WI38 (cell line): ENCODE data around the gene MGLL.

Experiments used
- H3K4me3 ChIP-seq: 2 replicates; pipeline ENCODE4 v1.5.1; 2011; ENCODE audit warnings: low read depth, mild to moderate bottlenecking, control low read depth, low read length
- TF ChIP-seq, protein P1 (sequence below): IDR thresholded peaks from 2 replicates; pipeline ENCODE4 v1.5.1; 2012; ENCODE audit warnings: low read depth, mild to moderate bottlenecking, control low read depth, low read length

Gene MGLL

DNA sequence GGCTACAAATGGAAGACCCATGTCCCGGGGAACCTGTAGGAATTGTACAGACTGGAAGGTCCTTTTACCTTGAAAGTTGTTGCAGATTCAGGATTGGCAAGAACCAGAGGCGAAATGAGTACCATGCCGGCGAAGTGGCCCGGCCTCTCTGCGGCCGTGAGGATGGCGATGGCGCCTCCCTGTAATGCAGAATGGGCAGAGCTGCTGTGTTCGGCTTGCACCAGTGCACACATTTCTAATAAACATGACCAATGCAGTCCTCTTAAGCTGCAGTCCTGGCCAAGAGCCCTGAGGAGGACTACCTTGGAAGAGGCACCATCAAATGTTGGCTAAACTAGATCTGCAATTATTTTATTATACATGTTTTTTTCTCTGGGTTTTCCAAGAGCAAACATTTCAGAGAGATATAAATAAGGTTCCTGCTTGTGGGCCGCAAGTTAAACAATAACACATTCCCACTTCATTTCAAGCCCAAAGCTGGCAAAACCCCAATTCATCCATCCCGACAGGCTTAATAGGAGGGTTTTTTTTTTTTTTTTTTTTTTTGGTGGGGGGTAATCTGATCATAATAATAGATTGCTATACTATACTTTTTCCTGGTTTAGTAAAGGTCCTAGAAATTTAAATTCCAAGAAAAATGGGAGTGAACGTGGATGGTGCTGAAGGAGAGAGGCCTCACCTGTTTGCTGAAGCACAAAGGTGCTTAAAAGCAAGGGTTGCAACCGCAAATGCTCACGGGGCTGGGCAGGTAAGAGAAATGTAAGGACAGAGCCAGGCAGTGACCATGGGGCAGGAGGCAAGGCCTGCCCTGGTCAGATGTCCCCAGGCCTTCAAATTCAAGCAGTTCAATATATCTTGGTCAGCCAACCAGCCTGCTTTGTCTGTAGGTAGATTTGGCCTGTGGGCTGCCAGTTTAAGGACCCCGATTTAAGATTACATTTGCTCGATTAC lies 101.1 kb downstream of the MGLL start:
- H3K4me3 ChIP-seq: no peak overlapping the region
- TF ChIP-seq, protein P1, sequence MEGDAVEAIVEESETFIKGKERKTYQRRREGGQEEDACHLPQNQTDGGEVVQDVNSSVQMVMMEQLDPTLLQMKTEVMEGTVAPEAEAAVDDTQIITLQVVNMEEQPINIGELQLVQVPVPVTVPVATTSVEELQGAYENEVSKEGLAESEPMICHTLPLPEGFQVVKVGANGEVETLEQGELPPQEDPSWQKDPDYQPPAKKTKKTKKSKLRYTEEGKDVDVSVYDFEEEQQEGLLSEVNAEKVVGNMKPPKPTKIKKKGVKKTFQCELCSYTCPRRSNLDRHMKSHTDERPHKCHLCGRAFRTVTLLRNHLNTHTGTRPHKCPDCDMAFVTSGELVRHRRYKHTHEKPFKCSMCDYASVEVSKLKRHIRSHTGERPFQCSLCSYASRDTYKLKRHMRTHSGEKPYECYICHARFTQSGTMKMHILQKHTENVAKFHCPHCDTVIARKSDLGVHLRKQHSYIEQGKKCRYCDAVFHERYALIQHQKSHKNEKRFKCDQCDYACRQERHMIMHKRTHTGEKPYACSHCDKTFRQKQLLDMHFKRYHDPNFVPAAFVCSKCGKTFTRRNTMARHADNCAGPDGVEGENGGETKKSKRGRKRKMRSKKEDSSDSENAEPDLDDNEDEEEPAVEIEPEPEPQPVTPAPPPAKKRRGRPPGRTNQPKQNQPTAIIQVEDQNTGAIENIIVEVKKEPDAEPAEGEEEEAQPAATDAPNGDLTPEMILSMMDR: no peak

GRCh38 chr3:127720161-127720823 lies 102.0 kb downstream of the MGLL start:
- H3K4me3 ChIP-seq: no peak overlapping the region
- TF ChIP-seq, protein P1: no peak

DNA sequence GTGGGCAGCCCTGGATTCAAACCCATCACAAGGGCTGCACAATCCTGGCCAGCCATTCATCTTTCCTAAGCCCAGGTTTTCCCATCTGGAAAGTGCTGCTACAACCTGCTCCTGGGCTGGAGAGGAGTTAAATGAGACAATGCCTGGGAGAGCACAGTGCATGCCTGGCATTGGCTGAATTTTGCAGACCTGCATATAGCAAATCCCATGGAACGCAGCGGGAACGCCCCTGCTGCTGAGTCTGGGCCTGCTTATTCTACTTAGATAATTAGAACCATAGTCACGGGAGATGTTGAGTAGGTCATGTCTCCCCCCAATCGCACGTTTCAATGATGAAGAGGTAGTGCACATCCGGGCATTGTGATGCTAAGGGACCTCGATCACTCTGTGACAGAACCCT lies 102.9 kb downstream of the MGLL start:
- no peak overlapping the region for H3K4me3 ChIP-seq
- TF ChIP-seq, protein P1: no peak

- TF ChIP-seq, protein P1: no peak
- no peak overlapping the region for H3K4me3 ChIP-seq
Observed at GRCh38 chr3:127718916-127719290, 103.4 kb downstream of the MGLL start.

- TF ChIP-seq, protein P1: no peak
Observed at GRCh38 chr3:127718245-127718915, 103.9 kb downstream of the MGLL start.

DNA sequence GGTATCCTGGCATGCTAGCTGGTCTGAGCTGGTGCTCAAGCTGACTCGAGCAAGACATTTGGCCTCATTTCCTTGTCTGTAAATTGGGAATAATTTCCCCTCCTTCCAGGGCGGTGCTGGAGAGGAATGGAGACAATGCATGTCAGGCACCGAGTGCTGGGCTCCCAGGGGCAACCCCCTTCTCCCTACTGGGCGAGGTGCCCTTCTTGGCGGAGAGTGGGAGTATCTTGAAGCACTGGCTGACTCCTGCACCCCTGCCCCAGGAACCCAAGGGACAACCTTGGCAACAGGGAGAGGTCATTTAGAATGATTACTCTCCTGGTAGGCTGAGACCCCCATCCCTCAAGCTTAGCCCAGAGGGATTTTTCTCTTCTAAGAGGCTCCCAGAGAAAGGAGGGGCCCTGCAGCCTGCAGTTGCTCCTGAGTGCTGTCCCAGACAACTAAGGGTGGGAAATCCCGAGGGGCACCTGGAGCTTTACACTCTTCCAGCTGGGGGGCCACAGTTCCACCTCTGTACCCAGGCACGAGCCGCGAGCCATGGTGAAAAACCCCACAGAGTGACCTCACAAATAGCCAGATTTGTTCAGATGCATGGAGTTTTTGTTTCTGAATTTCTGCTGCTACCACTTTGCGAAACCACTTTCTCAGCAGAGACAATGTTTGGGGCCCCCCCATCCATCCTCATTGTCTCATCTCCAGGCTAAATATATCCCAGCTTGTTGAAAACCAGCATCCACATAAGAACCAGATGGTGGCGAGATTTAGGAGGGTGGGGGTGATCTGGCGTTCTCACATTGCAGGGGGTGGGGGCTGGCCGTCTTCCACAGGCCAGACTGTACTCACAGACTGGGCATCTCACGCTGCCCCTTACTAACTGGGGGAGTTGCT lies 104.7 kb downstream of the MGLL start:
- no peak overlapping the region for H3K4me3 ChIP-seq
- TF ChIP-seq, protein P1: no peak

More at GRCh38 chr3:127718245-127718915, 103.9 kb downstream of the MGLL start:
- no peak overlapping the region for H3K4me3 ChIP-seq
